Motor neuron (in vitro differentiated cells): ENCODE measurements around the gene TMEM179. TPM values are rescaled to one million over a fixed set of nuclear protein-coding genes. Genes with fewer than 3 reads are reported as not detected.
"Not testable (repeated sequence)": the region's sequence is repeated elsewhere in the genome, so short reads cannot be mapped to it uniquely, and the experiment has no call there.

Experiments used
- ATAC-seq, 8 experiments: fragments of 200-7000 bp; cut with Tn5 transposase; replicated peaks in 6 of 8; 2 replicates each; pipeline ENCODE4 v1.8.0; 2021; ENCODE audit warnings: mild to moderate bottlenecking in 8 of 8, moderate library complexity in 8 of 8
- H3K27ac ChIP-seq, 2 donors: fragments of 250-450 bp; sonication (Bioruptor Pico); 2 replicates each; pipeline ENCODE4 v1.9.0; 2021; ENCODE audit warnings: antibody characterized with exemption in 2 of 2, mild to moderate bottlenecking in 2 of 2, moderate library complexity in 1 of 2
- H3K4me1 ChIP-seq, 2 donors: fragments of 250-450 bp; sonication (Bioruptor Pico); replicated peaks in 1 of 2; 2 replicates each; pipeline ENCODE4 v1.6.1; 2021; ENCODE audit warnings: antibody characterized with exemption in 2 of 2, mild to moderate bottlenecking in 2 of 2, moderate library complexity in 1 of 2
- H3K4me3 ChIP-seq, 5 donors: fragments of 250-450 bp; sonication (Bioruptor Pico); 2 replicates each; pipeline ENCODE4 v1.9.0; 2021; ENCODE audit warnings: antibody characterized with exemption in 5 of 5, mild to moderate bottlenecking in 5 of 5, moderate library complexity in 4 of 5
- WGBS, 10 experiments: fragments of 450-650 bp; shearing (Covaris generic); methylation state at CpG; one replicate each; pipeline ENCODE4 v1.0.0; 2022; 5-methylcytosine and 5-hydroxymethylcytosine counted together
- in situ Hi-C, 9 experiments: fragments of 400-800 bp; cut with MboI; loops; one replicate each; pipeline ENCODE4 v1.15.0; 2021; ENCODE audit warnings: low sequenced_read_pairs in 9 of 9, low pct_unique_long_range_greater_than_20kb in 2 of 9; ENCODE audit not compliant: unreplicated experiment in 9 of 9
- total RNA-seq, 8 experiments: library from RNA; unstranded; fragments of 300-600 nt; gene quantifications; 2 replicates each; pipeline versions ENCODE4 v1.2.3 to v1.2.4, GENCODE V29; 2022

The TMEM179 gene
- total RNA-seq, 8 experiments from 2014 or later, result 0.40 to 18.8 (median 12.8) TPM

DNA sequence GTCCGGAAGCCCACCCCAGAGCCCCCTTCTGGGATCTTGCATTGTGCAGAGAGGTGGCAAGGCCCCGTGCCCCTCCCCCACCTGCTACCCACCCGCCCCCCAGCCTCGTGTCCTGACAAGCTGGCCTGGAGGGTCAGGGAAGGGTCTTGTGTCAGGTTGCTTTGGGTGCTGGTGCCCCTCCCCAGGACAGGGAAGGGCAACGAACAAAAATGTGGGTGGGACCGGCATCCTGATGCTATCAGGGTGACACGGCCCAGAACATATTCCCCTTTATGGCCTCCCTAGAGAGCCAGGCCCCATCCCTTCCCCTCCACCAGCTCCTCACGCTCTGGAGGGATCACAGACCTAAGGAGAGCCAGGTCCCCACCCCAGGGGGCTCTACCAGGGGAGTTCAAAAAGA lies 38.7 kb upstream of the TMEM179 start:
- ATAC-seq, result no peak
- 40 to 80% (median 50%) methylated on average over 1 of the region's 8 CpGs; no CpG with 5 or more reads in 7 of the 10 experiments for WGBS, 10 experiments
- Histone ChIP-seq H3K4me3 (no peak overlapping the region), H3K4me1 (peaks cover 21 to 25% of the 10 kb centered on the region in 2 donors), H3K27ac (no peak overlapping the region)
- in situ Hi-C loops, result loop anchor here in 4 of 9 experiments (25.0 kb wide), 2 partner anchors 506 to 556 kb away; partner anchors contain the start of genes ASPG (in 2 of the 4) and KIF26A (in 2 of the 4)

DNA sequence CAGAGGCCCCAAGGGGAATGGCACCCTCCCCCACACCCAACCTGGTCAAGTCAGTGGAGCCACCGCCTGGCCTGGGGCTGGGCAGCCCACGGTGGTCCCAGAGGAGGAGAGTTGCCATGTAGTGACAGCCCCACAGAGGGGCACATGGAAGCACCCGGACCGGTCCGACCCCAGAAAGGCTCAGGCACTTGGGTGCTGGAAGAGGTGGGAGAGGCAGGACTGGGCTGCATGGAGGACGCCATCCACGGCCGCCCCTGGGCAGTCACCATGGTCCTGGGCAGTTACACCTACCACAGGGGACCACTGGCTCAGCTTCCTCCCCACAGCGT lies 37.9 kb upstream of the TMEM179 start:
- in situ Hi-C loops, result loop anchor here in 4 of 9 experiments (25.0 kb wide), 2 partner anchors 505 to 555 kb away; partner anchors contain the start of genes ASPG (in 2 of the 4) and KIF26A (in 2 of the 4)

GRCh38 chr14:104641753-104642539 lies 37.4 kb upstream of the TMEM179 start:
- Histone ChIP-seq H3K27ac (no peak overlapping the region), H3K4me1 (peaks cover 23 to 31% of the 10 kb centered on the region in 2 donors), H3K4me3 (no peak overlapping the region)
- ATAC-seq, result no peak
- 60 to 100% (median 90%) methylated on average over 1 to 9 of the region's 23 CpGs; no CpG with 5 or more reads in 2 of the 10 experiments for WGBS, 10 experiments
- in situ Hi-C loops, result loop anchor here in 4 of 9 experiments (25.0 kb wide), 2 partner anchors 505 to 555 kb away; partner anchors contain the start of genes ASPG (in 2 of the 4) and KIF26A (in 2 of the 4)

More for the DNA sequence above, 37.9 kb upstream of the TMEM179 start:
- Histone ChIP-seq H3K4me3 (no peak overlapping the region), H3K4me1 (peaks cover 23 to 31% of the 10 kb centered on the region in 2 donors), H3K27ac (no peak overlapping the region)
- no peak for ATAC-seq
- 50 to 100% (median 80%) methylated on average over 1 to 2 of the region's 9 CpGs; no CpG with 5 or more reads in 6 of the 10 experiments for WGBS, 10 experiments

DNA sequence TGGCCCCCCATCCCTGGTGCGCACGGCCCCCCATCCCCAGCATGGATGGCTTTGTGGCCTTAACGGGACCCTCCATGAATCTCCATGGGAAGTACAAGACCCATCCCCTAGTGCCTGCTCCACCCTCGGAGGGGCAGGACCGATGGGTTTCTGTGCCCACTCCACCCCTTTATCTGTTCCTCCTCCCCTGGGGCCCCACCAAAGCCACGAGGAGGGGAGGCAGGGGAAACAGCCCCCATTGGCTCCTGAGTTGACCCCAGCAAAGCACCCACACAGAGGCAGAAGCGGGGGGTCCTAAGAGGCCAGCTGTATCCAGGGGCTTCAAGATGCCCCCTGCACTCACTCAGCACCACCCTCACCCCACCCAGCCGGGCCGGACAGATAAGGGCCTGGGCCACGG lies 36.1 kb upstream of the TMEM179 start:
- H3K4me3 ChIP-seq, result no peak overlapping the region
- no peak overlapping the region for H3K27ac ChIP-seq
- no peak for ATAC-seq
- in situ Hi-C loops, result loop anchor here in 4 of 9 experiments (25.0 kb wide), 2 partner anchors 503 to 553 kb away; partner anchors contain the start of genes ASPG (in 2 of the 4) and KIF26A (in 2 of the 4)
- WGBS, 10 experiments, result 80 to 100% methylated on average over 1 of the region's 10 CpGs; no CpG with 5 or more reads in 8 of the 10 experiments
- peaks cover 23 to 31% of the 10 kb centered on the region in 2 donors for H3K4me1 ChIP-seq

DNA sequence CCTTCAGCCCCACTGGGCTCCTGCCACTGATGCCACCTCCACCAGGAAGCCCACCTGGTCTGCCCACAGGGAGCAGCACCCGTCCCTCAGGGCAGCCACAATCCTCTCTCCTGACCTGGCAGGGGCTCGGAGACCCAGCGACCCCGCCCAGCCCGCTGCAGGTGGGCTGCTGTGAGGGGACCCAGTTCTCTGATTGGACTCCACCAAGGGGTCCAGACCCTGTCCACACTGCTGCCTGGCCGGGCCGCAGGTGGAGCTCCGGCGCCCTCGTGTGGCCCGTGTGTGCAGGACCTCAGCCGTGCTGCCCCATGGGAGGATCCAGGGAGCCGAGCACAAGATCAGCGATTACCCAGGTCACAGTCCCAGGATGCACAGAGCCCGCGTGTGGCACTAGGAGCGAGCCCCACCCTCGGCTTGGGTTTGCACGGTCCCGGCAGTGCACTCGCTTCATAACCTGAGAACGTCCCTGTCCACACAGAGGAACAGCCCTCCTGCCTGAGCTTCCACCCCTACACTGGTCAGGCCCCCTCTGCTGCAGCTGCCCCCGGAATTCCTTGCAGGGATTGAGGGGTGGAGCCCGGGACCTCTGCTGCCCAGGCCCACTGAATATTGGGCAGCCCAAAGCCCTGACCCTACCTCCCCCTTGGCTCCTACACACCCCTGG lies 35.4 kb upstream of the TMEM179 start:
- ATAC-seq, result peak; percentile 94 to 100 (median 96)
- H3K4me3 ChIP-seq, result no peak overlapping the region
- in situ Hi-C loops, result loop anchor here in 4 of 9 experiments (25.0 kb wide), 2 partner anchors 503 to 553 kb away; partner anchors contain the start of genes ASPG (in 2 of the 4) and KIF26A (in 2 of the 4)
- no peak overlapping the region for H3K27ac ChIP-seq
- WGBS, 10 experiments, result 0 to 60% (median 0%) methylated on average over 1 to 7 of the region's 24 CpGs; no CpG with 5 or more reads in 5 of the 10 experiments
- H3K4me1 ChIP-seq, result peaks cover 23 to 31% of the 10 kb centered on the region in 2 donors

DNA sequence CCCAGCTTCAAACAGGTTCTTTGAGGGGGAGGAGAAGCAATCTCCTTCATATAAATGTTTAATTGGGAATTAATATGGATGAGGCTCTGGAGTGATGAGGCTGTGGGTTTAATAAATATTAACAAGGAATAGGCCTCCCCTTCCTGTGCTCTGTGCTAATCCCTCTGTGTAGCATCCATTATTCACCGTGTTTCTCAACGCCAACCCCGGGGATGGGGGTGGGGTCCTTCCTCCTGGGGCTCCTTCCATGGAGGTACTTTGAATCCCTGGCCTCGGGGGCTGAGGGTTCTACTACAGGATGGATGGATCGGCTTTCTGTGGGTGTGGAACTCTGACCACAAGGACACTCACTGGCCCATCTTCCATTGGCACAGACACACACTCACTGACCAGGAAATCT lies 34.9 kb upstream of the TMEM179 start:
- ATAC-seq, result no peak

DNA sequence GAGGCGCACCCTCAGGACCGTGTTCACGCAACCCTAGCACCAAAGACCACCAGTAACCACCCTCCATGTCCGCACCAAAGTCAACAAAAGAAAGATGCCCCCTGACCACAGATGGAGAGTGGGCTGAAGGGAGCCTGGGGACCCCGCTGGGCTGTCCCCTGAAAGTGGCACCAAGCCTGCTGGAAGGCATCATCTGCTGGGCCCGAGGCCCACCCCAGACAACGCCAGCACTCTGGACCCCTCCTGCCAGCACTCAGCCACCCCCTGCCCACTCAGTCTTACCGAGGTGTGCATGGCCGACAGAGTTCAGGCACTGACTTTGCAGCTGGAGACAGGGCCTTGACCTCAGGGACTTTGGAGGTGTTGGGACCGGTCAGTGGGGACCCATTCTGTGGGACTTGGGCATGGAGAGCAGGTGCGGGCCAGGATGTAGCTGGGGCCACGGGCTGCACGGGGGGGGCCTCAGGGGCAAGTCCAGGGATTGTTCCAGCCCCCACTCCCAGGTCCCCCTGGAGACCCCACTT lies 34.4 kb upstream of the TMEM179 start:
- Histone ChIP-seq H3K27ac (no peak overlapping the region), H3K4me3 (no peak overlapping the region), H3K4me1 (peaks cover 23 to 28% of the 10 kb centered on the region in 2 donors)
- WGBS, 10 experiments, result 21 to 33% methylated on average over 3 to 4 of the region's 13 CpGs; no CpG with 5 or more reads in 8 of the 10 experiments
- ATAC-seq, result no peak
- in situ Hi-C loops, result loop anchor here in 4 of 9 experiments (25.0 kb wide), 2 partner anchors 502 to 552 kb away; partner anchors contain the start of genes ASPG (in 2 of the 4) and KIF26A (in 2 of the 4)

More for the DNA sequence above, 34.9 kb upstream of the TMEM179 start:
- in situ Hi-C loops, result loop anchor here in 4 of 9 experiments (25.0 kb wide), 2 partner anchors 502 to 552 kb away; partner anchors contain the start of genes ASPG (in 2 of the 4) and KIF26A (in 2 of the 4)
- Histone ChIP-seq H3K4me3 (no peak overlapping the region), H3K4me1 (peaks cover 23 to 31% of the 10 kb centered on the region in 2 donors), H3K27ac (no peak overlapping the region)
- 20 to 81% (median 38%) methylated on average over 1 to 4 of the region's 5 CpGs; no CpG with 5 or more reads in 7 of the 10 experiments for WGBS, 10 experiments

GRCh38 chr14:104638190-104638589 lies 33.6 kb upstream of the TMEM179 start:
- WGBS, 10 experiments, result 14 to 80% (median 38%) methylated on average over 5 to 12 of the region's 12 CpGs
- in situ Hi-C loops, result loop anchor here in 4 of 9 experiments (25.0 kb wide), 2 partner anchors 501 to 551 kb away; partner anchors contain the start of genes ASPG (in 2 of the 4) and KIF26A (in 2 of the 4)
- no peak overlapping the region for H3K27ac ChIP-seq
- H3K4me3 ChIP-seq, result no peak overlapping the region
- ATAC-seq, result peak in 2 of 8 experiments; percentile 13 to 19
- H3K4me1 ChIP-seq, result peaks cover 23 to 28% of the 10 kb centered on the region in 2 donors

GRCh38 chr14:104637546-104638003 lies 33.0 kb upstream of the TMEM179 start:
- in situ Hi-C loops, result loop anchor here in 4 of 9 experiments (25.0 kb wide), 2 partner anchors 500 to 550 kb away; partner anchors contain the start of genes ASPG (in 2 of the 4) and KIF26A (in 2 of the 4)
- Histone ChIP-seq H3K4me1 (peaks cover 24 to 28% of the 10 kb centered on the region in 2 donors), H3K4me3 (no peak overlapping the region), H3K27ac (no peak overlapping the region)
- peak in 3 of 8 experiments; percentile 36 to 41 (median 39) for ATAC-seq
- WGBS, 10 experiments, result 20 to 100% (median 83%) methylated on average over 1 to 5 of the region's 5 CpGs

DNA sequence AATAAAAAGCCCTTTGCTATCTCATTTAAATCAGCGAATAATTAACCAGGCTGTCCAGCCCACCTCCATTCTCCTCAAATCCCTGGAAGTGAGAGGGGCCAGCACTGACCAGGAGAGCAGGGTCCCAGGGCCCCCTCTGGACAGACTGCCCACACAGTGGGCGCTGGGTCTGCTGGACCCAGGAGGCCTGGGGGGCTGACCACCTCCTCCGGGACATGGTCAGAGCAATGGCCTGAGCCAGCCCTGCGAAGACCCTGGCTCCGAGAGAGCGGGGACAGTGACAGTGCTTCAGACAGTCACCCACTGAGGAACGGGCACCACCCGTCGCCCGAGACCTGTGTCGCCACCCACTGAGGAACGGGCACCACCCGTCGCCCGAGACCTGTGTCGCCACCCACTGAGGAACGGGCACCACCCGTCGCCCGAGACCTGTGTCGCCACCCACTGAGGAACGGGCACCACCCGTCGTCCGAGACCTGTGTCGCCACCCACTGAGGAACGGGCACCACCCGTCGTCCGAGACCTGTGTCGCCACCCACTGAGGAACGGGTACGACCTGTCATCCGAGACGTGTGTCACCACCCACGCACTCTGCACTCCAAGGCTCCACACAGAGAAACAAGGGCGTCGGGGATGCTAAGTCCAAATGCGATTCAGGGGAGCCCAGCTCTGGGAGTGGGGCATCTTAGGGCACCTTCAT lies 32.4 kb upstream of the TMEM179 start:
- 66 to 100% (median 90%) methylated on average over 1 to 3 of the region's 39 CpGs; no CpG with 5 or more reads in 6 of the 10 experiments for WGBS, 10 experiments
- in situ Hi-C loops, result loop anchor here in 4 of 9 experiments (25.0 kb wide), 2 partner anchors 500 to 550 kb away; partner anchors contain the start of genes ASPG (in 2 of the 4) and KIF26A (in 2 of the 4)

DNA sequence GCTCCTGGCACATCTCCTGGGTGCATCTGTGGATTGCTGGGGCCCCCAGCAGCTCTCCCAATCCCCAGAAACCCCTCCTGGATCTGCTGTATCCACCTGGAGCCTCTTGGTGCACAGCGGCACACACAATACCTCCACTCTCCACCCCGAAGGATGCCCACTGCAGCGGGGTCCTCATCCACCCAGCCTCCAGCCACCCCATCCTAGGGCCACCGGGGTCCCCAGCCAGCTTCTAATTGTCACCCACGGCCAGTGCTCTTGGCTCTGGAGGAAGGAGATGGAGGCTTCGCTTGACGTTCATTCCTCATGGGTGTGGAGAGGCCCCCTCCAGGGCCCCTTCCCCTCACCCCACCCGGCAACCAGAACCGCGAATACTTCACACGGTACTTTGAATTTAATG lies 31.6 kb upstream of the TMEM179 start:
- no peak for ATAC-seq
- WGBS, 10 experiments, result 80% methylated on average over 1 to 2 of the region's 11 CpGs; no CpG with 5 or more reads in 8 of the 10 experiments
- H3K4me1 ChIP-seq, result peaks cover 24 to 28% of the 10 kb centered on the region in 2 donors
- H3K4me3 ChIP-seq, result no peak overlapping the region
- no peak overlapping the region for H3K27ac ChIP-seq
- in situ Hi-C loops, result loop anchor here in 4 of 9 experiments (25.0 kb wide), 2 partner anchors 499 to 549 kb away; partner anchors contain the start of genes ASPG (in 2 of the 4) and KIF26A (in 2 of the 4)

More for the DNA sequence above, 32.4 kb upstream of the TMEM179 start:
- H3K4me3 ChIP-seq, H3K27ac ChIP-seq, ATAC-seq: not testable (repeated sequence)
- peaks cover 24 to 28% of the 10 kb centered on the region in 2 donors for H3K4me1 ChIP-seq
